ENCODE measurements around the gene ANKRD55. TPM values are rescaled to one million over a fixed set of nuclear protein-coding genes. Genes with fewer than 3 reads are reported as not detected.
"Not testable (repeated sequence)": the region's sequence is repeated elsewhere in the genome, so short reads cannot be mapped to it uniquely, and the experiment has no call there.

The ANKRD55 gene
- total RNA-seq, 2 donors from 2014 or later, result 3.7 to 6.4 TPM

DNA sequence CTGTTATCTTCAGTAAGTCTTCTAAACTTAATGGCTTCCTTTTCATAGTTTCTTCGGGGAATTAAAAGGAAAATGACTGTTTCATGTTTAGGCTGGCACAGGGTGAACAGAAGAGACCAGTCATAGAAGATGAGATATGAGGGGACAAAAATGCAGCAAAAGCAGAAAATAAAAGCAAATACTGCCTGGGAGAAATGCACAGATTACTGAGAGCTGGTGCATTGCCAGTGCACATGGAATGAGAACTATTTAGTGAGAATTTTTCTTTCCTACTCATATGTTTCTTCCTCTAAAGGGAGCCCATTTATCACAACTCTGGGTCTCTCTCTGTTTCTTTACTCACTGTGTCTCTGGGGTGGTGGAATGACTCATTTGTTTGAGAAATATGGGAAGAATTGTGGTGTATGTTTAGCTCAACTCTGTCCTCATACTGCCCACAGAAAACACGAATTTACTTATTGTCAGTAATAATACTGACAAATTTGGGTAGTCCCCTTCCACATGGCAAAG is 25.9 kb upstream of the ANKRD55 start:
- peak in 1 of 2 donors; percentile 17 for DNase-seq (ENCODE audit: low spot score in 2 of 2)
- peak; percentile 64 to 98 for ATAC-seq
- Mint-ChIP-seq H3K27ac (no peak overlapping the region), H3K9me3 (no peaks in the 10 kb centered on the region), H3K36me3 (no peaks in the 10 kb centered on the region)

DNA sequence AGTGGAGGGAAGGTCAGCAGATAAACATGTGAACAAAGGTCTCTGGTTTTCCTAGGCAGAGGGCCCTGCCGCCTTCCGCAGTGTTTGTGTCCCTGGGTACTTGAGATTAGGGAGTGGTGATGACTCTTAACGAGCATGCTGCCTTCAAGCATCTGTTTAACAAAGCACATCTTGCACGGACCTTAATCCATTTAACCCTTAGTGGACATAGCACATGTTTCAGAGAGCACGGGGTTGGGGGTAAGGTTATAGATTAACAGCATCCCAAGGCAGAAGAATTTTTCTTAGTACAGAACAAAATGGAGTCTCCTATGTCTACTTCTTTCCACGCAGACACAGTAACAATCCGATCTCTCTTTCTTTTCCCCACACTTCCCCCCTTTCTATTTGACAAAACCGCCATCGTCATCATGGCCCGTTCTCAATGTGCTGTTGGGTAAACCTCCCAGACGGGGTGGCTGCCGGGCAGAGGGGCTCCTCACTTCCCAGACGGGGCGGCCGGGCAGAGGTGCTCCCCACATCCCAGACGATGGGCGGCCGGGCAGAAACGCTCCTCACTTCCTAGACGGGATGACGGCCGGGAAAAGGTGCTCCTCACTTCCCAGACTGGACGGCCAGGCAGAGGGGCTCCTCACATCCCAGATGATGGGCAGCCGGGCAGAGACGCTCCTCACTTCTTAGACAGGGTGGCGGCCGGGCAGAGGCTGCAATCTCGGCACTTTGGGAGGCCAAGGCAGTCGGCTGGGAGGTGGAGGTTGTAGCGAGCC is 24.8 kb upstream of the ANKRD55 start:
- not testable (repeated sequence) for H3K9me3 Mint-ChIP-seq; DNase-seq (ENCODE audit: low spot score in 2 of 2); H3K27ac Mint-ChIP-seq; ATAC-seq; H3K36me3 Mint-ChIP-seq

DNA sequence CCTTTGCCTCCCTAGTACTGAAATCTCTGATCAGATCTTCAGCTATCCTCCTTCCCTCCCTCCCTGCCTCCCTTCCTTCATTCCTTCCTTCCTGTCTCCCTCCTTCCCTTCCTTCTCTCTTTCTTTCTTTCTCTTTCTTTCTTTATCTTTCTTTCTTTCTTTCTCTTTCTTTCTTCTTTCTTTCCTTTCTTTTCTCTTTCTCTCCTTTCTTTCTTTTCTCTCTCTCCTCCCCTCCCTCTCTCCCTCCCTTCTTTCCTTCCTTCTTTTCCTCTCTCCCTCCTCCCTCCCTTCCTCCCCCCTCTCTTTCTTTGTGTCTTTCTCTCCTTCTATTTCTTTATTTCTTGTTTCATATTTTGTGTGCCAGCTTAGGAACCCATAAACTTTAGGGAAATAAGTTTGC is 23.9 kb upstream of the ANKRD55 start:
- Mint-ChIP-seq H3K27ac (no peak overlapping the region), H3K36me3 (no peaks in the 10 kb centered on the region), H3K9me3 (no peaks in the 10 kb centered on the region)
- no peak for DNase-seq (ENCODE audit: low spot score in 2 of 2)
- no peak for ATAC-seq

DNA sequence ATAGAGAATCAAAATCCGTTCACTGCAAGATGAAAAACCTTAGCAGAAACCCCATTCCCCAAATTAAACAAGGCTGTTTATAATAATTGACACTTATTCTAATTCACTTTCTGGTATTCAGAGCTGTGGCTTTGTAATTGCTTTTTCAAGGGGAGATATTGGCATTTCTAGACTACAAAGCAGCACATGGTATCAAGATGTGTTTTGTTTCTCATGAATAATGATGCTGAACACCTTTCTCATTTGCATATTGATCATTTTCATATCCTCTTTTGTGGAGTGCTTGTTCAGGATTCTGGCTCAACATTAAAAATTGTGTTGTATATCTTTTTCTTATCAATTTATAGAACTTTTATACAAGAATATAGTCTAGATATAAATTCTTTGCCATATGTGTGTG is 22.4 kb upstream of the ANKRD55 start:
- DNase-seq (ENCODE audit: low spot score in 2 of 2), result no peak
- Mint-ChIP-seq H3K9me3 (no peaks in the 10 kb centered on the region), H3K27ac (no peak overlapping the region), H3K36me3 (no peaks in the 10 kb centered on the region)
- ATAC-seq, result no peak

DNA sequence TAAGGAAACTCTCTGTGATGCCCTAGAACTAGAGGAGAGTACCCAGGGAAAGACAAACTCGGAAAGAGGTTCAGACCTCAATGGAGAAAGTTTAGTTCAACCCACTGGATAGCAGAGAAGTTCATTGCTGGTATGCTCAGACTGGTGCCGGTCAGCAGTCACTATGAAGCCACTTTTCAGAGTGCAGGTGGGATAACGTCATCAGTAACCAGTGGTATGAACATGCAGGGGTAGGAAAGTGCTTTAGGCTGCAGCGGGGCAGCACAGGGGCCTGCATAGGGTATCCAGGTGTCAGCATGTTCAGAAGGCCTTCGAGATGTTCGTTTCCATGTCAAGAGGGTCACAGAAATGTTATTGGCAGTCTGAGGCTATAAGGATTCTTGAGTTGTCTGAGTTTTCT is 20.8 kb upstream of the ANKRD55 start:
- peaks cover 0 to under 1% of the 10 kb centered on the region in 2 donors for H3K9me3 Mint-ChIP-seq
- ATAC-seq (no peak), DNase-seq (ENCODE audit: low spot score in 2 of 2) (no peak)
- H3K27ac Mint-ChIP-seq, result no peak overlapping the region
- peaks cover 0 to 1% of the 10 kb centered on the region in 2 donors for H3K36me3 Mint-ChIP-seq

DNA sequence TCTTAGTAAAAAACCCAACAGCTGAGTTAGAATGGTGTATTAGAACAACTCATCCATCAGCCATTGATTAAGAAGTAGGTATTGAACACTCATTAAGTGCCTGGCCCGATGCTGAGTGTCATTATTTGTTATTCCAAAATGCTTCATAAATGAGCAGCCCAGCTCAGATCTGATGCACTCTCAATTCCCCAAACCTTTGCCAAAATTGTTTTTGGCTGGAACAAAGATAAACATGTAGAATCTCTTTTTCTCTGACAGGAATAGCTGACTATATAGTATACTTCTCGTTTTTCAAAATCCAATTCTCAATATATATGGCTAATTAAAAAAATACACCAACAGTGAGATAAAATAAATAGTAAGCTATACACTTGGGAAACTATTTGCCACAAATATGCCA is 20.0 kb upstream of the ANKRD55 start:
- Mint-ChIP-seq H3K27ac (no peak overlapping the region), H3K36me3 (peaks cover 0 to 6% of the 10 kb centered on the region in 2 donors), H3K9me3 (peaks cover 0 to 5% of the 10 kb centered on the region in 2 donors)
- DNase-seq (ENCODE audit: low spot score in 2 of 2) (no peak), ATAC-seq (no peak)

DNA sequence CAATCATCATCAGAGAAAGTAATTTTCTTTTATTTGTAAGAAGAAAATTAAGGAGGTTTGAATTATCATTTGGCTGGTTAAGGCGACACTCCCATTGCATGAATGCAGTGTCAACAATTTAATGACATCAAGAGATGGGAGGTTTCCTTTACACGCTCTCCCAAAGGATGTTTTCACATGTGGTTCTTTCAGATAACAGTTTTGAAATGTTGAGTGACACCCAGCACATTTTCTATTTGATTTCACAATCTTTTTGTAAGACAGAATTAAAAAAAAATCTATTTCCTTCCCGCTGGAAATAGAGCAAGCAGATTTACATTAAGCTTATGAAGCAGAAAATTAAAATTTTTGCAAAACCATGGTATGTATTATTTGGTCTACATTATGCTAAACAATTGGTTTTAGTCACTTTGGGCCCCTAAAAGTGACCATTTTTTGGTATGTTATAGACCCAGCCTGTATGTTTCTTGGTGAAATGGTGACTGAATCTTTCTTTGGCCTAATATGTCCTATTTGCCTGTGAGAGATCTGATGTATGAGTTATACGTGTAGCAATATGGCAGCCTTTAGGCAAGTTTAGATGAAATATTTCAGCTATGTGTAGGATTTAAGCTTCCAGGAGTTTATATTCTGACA is 18.9 kb upstream of the ANKRD55 start:
- ATAC-seq (no peak), DNase-seq (ENCODE audit: low spot score in 2 of 2) (no peak)
- Mint-ChIP-seq H3K36me3 (peaks cover 0 to 6% of the 10 kb centered on the region in 2 donors), H3K27ac (no peak overlapping the region), H3K9me3 (peaks cover 0 to 5% of the 10 kb centered on the region in 2 donors)

DNA sequence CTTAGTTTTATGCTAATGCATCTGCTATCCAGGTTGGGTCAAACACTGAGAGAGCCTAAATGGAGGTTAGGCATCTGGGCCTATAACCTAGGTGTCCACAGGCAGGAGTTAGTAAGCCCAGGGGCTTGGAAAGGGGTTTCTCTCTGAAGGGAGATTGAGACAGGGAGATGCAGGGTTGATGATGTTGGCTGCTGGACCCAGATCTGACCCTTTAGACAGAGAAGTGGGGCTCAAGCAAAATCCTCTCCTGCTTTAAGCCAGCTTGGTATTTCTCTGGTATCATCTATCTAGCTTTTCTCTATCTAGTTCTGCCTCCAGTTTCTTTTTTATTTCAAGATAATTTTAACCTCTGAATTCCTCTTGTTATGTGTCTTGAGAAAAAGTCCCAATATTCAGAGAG is 18.3 kb upstream of the ANKRD55 start:
- ATAC-seq, result no peak
- no peak overlapping the region for H3K27ac Mint-ChIP-seq

DNA sequence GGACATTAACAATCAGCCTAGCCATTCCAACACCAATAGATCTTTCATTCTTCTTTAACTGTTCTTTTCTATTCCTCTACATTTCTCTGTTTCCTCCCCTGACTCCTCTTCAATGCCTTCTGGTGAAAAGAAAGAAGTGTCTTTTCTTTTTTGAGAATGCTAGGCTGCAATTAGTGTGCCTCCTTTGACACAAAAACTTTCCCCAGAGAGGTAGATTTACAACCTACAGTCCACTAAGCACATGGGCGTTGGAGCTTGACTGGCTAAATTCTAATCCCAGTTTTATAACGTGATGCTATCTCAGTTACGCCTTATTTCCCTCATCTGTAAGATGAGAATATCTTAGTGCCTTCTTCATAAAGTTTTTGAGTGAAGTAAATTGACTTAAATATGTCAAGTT is 16.9 kb upstream of the ANKRD55 start:
- DNase-seq (ENCODE audit: low spot score in 2 of 2) (no peak), ATAC-seq (no peak)
- Mint-ChIP-seq H3K27ac (no peak overlapping the region), H3K9me3 (peaks cover 0 to 5% of the 10 kb centered on the region in 2 donors), H3K36me3 (peaks cover 0 to 6% of the 10 kb centered on the region in 2 donors)

More for the DNA sequence above, 18.3 kb upstream of the ANKRD55 start:
- Mint-ChIP-seq H3K9me3 (peaks cover 0 to 5% of the 10 kb centered on the region in 2 donors), H3K36me3 (peaks cover 0 to 6% of the 10 kb centered on the region in 2 donors)
- no peak for DNase-seq (ENCODE audit: low spot score in 2 of 2)

DNA sequence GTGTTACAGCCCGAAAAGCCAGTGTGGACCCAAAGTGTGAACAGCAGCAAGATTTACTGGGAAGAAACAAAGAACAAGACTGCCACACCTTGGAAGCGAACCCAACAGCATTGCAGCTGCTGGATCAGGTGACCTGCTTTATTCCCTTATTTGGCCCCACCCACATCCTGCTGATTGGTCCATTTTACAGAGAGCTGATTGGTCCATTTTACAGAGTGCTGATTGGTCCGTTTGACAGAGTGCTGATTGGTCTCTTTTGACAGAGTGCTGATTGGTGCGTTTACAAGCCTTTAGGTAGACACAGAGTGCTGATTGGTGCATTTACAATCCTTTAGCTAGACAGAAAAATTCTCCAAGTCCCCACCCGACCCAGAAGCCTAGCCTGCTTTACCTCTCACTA is 16.0 kb upstream of the ANKRD55 start:
- H3K36me3 Mint-ChIP-seq, result not testable (repeated sequence)

DNA sequence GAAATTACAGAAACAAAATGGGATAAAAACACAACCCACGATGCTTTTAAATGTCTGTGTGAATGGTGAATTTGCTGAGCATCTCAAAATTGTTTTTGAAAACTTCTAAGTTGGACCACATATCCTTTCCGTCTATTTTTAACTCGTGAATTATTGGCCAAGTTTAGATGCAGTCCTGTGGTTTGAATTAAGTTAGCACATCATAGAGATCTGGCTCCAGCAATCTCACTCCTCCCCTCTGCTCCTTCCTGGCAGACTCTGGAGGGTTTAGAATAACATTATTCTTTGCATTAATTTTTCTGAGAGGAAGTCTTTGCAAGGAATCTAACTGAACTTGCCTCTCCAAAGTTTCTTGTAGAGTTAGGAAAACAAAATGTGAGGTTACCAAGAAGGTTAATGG is 14.5 kb upstream of the ANKRD55 start:
- ATAC-seq, result no peak
- no peak for DNase-seq (ENCODE audit: low spot score in 2 of 2)
- Mint-ChIP-seq H3K27ac (no peak overlapping the region), H3K9me3 (peaks cover 0 to 5% of the 10 kb centered on the region in 2 donors), H3K36me3 (peaks cover 0 to 6% of the 10 kb centered on the region in 2 donors)

More for the DNA sequence above, 16.0 kb upstream of the ANKRD55 start:
- not testable (repeated sequence) for H3K9me3 Mint-ChIP-seq; DNase-seq (ENCODE audit: low spot score in 2 of 2); ATAC-seq; H3K27ac Mint-ChIP-seq

DNA sequence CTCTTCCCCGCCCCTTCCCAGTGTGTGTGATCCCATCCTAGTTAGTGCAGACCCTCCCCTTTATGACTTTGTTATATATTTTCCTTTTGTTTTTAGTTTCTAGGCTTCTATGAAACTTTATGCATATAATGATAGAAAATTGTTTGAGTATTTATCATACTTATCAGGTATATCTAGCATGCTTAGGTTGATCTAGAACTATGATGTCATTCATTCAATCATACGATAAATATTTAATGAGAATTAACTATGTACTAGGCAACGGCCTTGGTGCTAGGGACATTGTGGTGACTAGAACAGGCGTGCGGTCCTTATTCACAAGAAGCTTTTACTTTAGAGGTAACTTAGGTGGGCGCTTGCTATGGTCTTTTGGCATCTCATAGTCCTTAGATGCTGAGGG is 13.6 kb upstream of the ANKRD55 start:
- Mint-ChIP-seq H3K27ac (no peak overlapping the region), H3K36me3 (peaks cover 2 to 6% of the 10 kb centered on the region in 2 donors)

DNA sequence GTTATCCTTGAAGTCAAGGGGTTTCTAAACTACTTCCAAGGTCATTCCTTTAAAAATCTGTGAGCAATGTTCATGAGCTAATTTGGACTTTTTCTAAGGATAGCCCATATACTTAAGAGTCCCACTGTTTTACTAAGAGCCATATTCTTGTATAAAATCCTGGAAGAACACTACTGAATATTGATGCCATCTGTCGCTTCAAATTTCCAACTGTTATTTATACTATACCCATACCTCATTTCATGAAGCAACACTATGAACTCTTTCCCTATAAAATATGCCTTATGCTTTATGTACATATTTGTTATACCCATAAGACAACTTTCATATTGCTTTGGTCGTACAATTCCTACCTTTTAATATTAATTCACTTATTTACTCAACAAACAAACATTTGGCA is 12.4 kb upstream of the ANKRD55 start:
- ATAC-seq (no peak), DNase-seq (ENCODE audit: low spot score in 2 of 2) (no peak)
- Mint-ChIP-seq H3K27ac (no peak overlapping the region), H3K9me3 (peaks cover 5 to 8% of the 10 kb centered on the region in 2 donors), H3K36me3 (peaks cover 9 to 13% of the 10 kb centered on the region in 2 donors)

More for the DNA sequence above, 13.6 kb upstream of the ANKRD55 start:
- peaks cover under 1 to 5% of the 10 kb centered on the region in 2 donors for H3K9me3 Mint-ChIP-seq
- DNase-seq (ENCODE audit: low spot score in 2 of 2) (no peak), ATAC-seq (no peak)

DNA sequence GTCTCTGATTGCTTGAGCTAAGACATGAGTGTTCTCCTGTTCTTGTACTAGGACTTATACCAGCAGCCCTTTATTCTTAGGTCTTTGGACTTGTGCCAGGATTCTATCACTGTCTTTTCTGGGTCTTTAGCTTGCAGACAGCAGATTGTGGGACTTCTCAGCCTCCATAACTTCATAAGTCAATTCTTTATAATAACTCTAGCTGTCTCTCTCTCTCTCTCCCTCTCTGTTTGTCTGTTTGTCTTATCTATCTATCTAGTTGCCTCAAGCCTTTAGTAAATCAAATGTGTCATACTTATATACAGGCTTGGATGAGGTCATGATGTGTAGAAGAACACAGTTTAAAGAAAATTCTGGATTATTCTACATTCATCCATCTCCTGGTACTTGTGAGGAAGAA is 11.5 kb upstream of the ANKRD55 start:
- DNase-seq (ENCODE audit: low spot score in 2 of 2), result no peak
- H3K9me3 Mint-ChIP-seq, result peaks cover 5 to 8% of the 10 kb centered on the region in 2 donors
- H3K27ac Mint-ChIP-seq, result no peak overlapping the region
- no peak for ATAC-seq
- H3K36me3 Mint-ChIP-seq, result peaks cover 9 to 13% of the 10 kb centered on the region in 2 donors

DNA sequence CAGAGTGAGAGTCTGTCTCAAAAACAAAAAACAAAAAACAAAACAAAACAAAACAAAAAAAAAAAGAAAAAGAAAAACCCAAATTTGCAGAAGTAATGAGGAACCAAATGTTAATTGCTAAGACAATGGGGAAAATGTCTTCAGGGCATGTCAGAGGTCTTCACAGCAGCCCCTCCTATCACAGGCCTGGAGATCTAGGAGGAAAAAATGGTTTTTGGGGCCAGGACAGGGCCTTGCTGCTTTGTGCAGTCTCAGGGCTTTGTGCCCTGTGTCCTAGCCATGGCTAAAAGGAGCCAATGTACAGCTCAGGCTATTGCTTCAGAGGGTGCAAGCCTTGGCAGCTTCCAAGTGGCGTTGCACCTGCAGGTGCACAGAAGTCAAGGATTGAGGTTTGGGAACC is 9.1 kb upstream of the ANKRD55 start:
- not testable (repeated sequence) for H3K36me3 Mint-ChIP-seq; DNase-seq (ENCODE audit: low spot score in 2 of 2); H3K27ac Mint-ChIP-seq; ATAC-seq
- peaks cover 0 to 17% of the 10 kb centered on the region in 2 donors for H3K9me3 Mint-ChIP-seq

DNA sequence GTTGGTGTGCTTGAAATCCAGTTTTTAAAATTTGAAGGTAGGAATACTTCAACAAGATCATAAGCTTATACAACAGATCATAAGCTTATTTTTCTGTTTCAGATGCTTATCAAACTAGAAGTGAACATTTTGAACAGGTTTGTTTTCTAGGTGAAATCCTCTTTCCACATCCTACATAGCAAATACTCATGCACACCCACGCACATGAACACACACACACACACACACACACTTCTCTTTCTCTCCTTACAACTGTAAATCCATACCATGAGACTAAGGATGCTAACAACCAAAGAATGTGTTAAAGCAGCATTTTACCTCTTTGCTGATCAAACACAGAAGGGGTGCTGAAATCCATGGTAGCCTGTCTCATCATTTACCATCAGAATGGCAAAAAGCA is 592 bp downstream of the ANKRD55 start:
- H3K36me3 Mint-ChIP-seq, result no peaks in the 10 kb centered on the region
- peaks cover 0 to 7% of the 10 kb centered on the region in 2 donors for H3K9me3 Mint-ChIP-seq
- no peak overlapping the region for H3K27ac Mint-ChIP-seq
- ATAC-seq (no peak), DNase-seq (ENCODE audit: low spot score in 2 of 2) (no peak)

DNA sequence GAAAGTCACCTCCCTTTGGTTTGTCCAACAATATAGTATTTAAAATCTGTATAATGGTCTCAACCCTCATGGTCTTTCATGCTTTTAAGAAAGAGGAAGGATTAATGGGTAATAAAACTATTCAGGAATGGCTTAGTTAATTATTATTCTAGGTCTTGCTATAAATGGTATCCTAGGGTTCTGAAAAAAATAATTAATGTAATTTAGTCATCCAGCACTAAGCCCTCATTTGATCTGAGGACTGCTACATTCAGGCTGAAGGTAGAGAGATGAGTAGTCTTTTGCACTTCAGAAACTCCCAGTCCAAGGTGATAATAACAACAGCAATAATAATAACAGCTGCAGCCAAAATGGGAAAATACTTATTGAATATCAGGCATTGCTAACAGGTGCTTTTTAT is 2.6 kb downstream of the ANKRD55 start:
- no peak for ATAC-seq
- H3K36me3 Mint-ChIP-seq, result no peaks in the 10 kb centered on the region
- no peak for DNase-seq (ENCODE audit: low spot score in 2 of 2)
- H3K27ac Mint-ChIP-seq, result no peak overlapping the region
- peaks cover 0 to 8% of the 10 kb centered on the region in 2 donors for H3K9me3 Mint-ChIP-seq

Data from activated naive CD4-positive, alpha-beta T cell treated with anti-CD3 and anti-CD28 coated beads, Interleukin-2, amount 50 U/mL, for 72 hours (primary cell).